ENCODE results near the gene TBC1D20. TPM values are rescaled to one million over a fixed set of nuclear protein-coding genes. Genes with fewer than 3 reads are reported as not detected.
A peak's percentile ranks its signal among the peaks of the same experiment; 100 is the strongest.

TBC1D20 gene
- total RNA-seq, 4 donors from 2014 or later, result 38.1 to 43.6 (median 42.8) TPM

- Histone ChIP-seq H3K27me3 (no peaks in the 10 kb centered on the region), H3K9me3 (no peaks in the 10 kb centered on the region), H3K4me3 (no peak overlapping the region), H3K4me1 (peaks cover 0 to 19% (median 10%) of the 10 kb centered on the region in 4 donors), H3K27ac (peak overlapping the region in 3 of 4 donors; percentile 14 to 52 (median 49)), H3K36me3 (peaks cover 0 to 70% (median 0%) of the 10 kb centered on the region in 3 donors)
- peak in 2 of 3 donors; percentile 57 to 72 for DNase-seq
- TF ChIP-seq POLR2A (IDR thresholded peaks at IDR 0.05), result no peak
- no peak for TF ChIP-seq CTCF (IDR thresholded peaks at IDR 0.05)
Measured at GRCh38 chr20:433300-433975, 28.9 kb downstream of the TBC1D20 start.

GRCh38 chr20:432677-433299, 29.5 kb downstream of the TBC1D20 start:
- peak in 1 of 3 donors; percentile 40 for DNase-seq
- Histone ChIP-seq H3K9me3 (no peaks in the 10 kb centered on the region), H3K4me1 (peaks cover 0 to 14% (median 3%) of the 10 kb centered on the region in 4 donors), H3K36me3 (peaks cover 0 to 70% (median 0%) of the 10 kb centered on the region in 3 donors), H3K27ac (peak overlapping the region in 2 of 4 donors; percentile 49 to 52), H3K4me3 (no peak overlapping the region), H3K27me3 (no peaks in the 10 kb centered on the region)
- no peak for TF ChIP-seq POLR2A (IDR thresholded peaks at IDR 0.05)
- TF ChIP-seq CTCF (IDR thresholded peaks at IDR 0.05), result no peak

- Histone ChIP-seq H3K4me1 (peaks cover 0 to 14% (median under 1%) of the 10 kb centered on the region in 4 donors), H3K9me3 (no peaks in the 10 kb centered on the region), H3K27ac (no peak overlapping the region), H3K36me3 (peaks cover 0 to 70% (median 0%) of the 10 kb centered on the region in 3 donors), H3K27me3 (no peaks in the 10 kb centered on the region), H3K4me3 (no peak overlapping the region)
- DNase-seq, result peak in 1 of 3 donors; percentile 44
- no peak for TF ChIP-seq POLR2A (IDR thresholded peaks at IDR 0.05)
- TF ChIP-seq CTCF (IDR thresholded peaks at IDR 0.05), result no peak
Measured at GRCh38 chr20:432208-432607, 30.1 kb downstream of the TBC1D20 start.

GRCh38 chr20:431012-431904, 31.1 kb downstream of the TBC1D20 start:
- peaks cover 0 to 69% (median 0%) of the 10 kb centered on the region in 3 donors for H3K36me3 ChIP-seq
- no peak overlapping the region for H3K27ac ChIP-seq
- DNase-seq, result peak; percentile 36 to 76 (median 71)
- H3K27me3 ChIP-seq, result no peaks in the 10 kb centered on the region
- H3K4me1 ChIP-seq, result peaks cover 0 to 14% (median 0%) of the 10 kb centered on the region in 4 donors
- H3K4me3 ChIP-seq, result no peak overlapping the region
- TF ChIP-seq CTCF (IDR thresholded peaks at IDR 0.05) (peak in 4 of 6 experiments; percentile 39 to 75 (median 72)), POLR2A (IDR thresholded peaks at IDR 0.05) (no peak)
- H3K9me3 ChIP-seq, result no peaks in the 10 kb centered on the region

Measured in Peyer's patch (tissue), 4 donors.